Right lobe of liver (tissue), 6 donors: ENCODE data around the gene APAF1. TPM values are rescaled to one million over a fixed set of nuclear protein-coding genes. Genes with fewer than 3 reads are reported as not detected.

Experiments used
- ATAC-seq, 4 donors: fragments of 200-7000 bp; cut with Tn5 transposase; one replicate each; pipeline ENCODE4 v1.9.1; 2020; ENCODE audit warnings: mild to moderate bottlenecking in 4 of 4, moderate library complexity in 4 of 4
- DNase-seq, 3 donors: peaks; one replicate each; pipeline ENCODE4 v3.0.0-alpha.2; 2020
- H3K27ac ChIP-seq, 3 donors: fragments of 200-600 bp; one replicate each; pipeline ENCODE4 v1.8.0; 2022
- H3K27me3 ChIP-seq, 2 donors: fragments of 200-600 bp; one replicate each; pipeline ENCODE4 v1.8.0; 2022
- H3K36me3 ChIP-seq, 4 donors: fragments of 200-600 bp; sonication (generic) in 1 of 4; one replicate each; pipeline versions ENCODE4 v1.5.1 to v1.8.0; 2017 to 2022; ENCODE audit warnings: control low read depth in 1 of 4
- H3K4me1 ChIP-seq, 4 donors: fragments of 200-600 bp; sonication (generic) in 1 of 4; one replicate each; pipeline versions ENCODE4 v1.5.1 to v1.8.0; 2017 to 2022; ENCODE audit warnings: control low read depth in 1 of 4
- H3K4me3 ChIP-seq, 3 donors: fragments of 200-600 bp; one replicate each; pipeline ENCODE4 v1.8.0; 2022
- H3K9me3 ChIP-seq, 4 donors: fragments of 200-600 bp; sonication (generic) in 1 of 4; one replicate each; pipeline versions ENCODE4 v1.5.1 to v1.8.0; 2017 to 2022; ENCODE audit warnings: control low read depth in 1 of 4
- POLR2A ChIP-seq: fragments of 450-650 bp; IDR thresholded peaks from one replicate; pipeline ENCODE4 v1.6.1; 2017; ENCODE audit warnings: antibody characterized with exemption, mild to moderate bottlenecking
- WGBS: methylation state at CpG from one replicate; pipeline ENCODE4 v1.1.6; 2018; ENCODE audit warnings: low coverage, low lambda C conversion rate; ENCODE audit not compliant: insufficient coverage; ENCODE audit errors: missing lambda C conversion rate; 5-methylcytosine and 5-hydroxymethylcytosine counted together
- intact Hi-C, 2 donors: fragments of 100-400 bp; cut with DNase I; formaldehyde crosslinking; loops; one replicate each; pipeline versions ENCODE4 v1.11.2 to v1.14.1; 2022
- total RNA-seq, 6 experiments: library from RNA; depleted of rRNA in 2 of 6; stranded (reverse); fragments of >200 nt in 2 of 6; fragmentation: NEBNext Ultra II Directional in 3 of 6; extraction: Animal tissue kit (Norgen Biotek cat#: 25700) in 3 of 6; gene quantifications; one replicate each; pipeline versions ENCODE4 v1.1.0 to v1.2.4, GENCODE V29; 2016 to 2023
- TF ChIP-seq, protein P1 (sequence below), 4 donors: fragments of 200-600 bp in 3 of 4; fragments of 450-650 bp in 1 of 4; IDR thresholded peaks; one replicate each; pipeline versions ENCODE4 v1.5.1 to v1.8.0; 2016 to 2022; ENCODE audit warnings: antibody characterized with exemption in 4 of 4, mild to moderate bottlenecking in 2 of 4
- donor health status: DM: no; HTN: yes; CAD: no.
- donor health status: DM: no; HTN: no; CAD: no.
- donor health status: DM: no; HTN: no; CAD: no.
- donor health status: DM: no; HTN: yes; CAD: no.
- donor health status: DM: no; HTN: yes; CAD: no.

Gene APAF1
- total RNA-seq, 6 experiments from 2014 or later, result 4.5 to 12.3 (median 7.1) TPM

DNA sequence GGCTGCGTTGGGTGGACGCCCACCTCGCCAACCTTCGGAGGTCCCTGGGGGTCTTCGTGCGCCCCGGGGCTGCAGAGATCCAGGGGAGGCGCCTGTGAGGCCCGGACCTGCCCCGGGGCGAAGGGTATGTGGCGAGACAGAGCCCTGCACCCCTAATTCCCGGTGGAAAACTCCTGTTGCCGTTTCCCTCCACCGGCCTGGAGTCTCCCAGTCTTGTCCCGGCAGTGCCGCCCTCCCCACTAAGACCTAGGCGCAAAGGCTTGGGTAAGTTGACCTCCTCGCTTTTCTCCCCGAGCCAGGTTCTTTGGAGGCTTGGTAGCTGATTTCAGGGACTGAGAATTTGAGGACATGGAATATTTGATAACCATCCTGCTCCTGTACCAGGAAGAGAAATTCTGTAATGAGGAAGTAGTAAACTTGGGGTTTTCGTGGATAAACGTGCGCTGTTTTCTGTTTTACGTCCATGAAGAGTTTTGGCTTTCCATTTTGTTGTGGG, 530 bp downstream of the APAF1 start:
- TF ChIP-seq, protein P1, sequence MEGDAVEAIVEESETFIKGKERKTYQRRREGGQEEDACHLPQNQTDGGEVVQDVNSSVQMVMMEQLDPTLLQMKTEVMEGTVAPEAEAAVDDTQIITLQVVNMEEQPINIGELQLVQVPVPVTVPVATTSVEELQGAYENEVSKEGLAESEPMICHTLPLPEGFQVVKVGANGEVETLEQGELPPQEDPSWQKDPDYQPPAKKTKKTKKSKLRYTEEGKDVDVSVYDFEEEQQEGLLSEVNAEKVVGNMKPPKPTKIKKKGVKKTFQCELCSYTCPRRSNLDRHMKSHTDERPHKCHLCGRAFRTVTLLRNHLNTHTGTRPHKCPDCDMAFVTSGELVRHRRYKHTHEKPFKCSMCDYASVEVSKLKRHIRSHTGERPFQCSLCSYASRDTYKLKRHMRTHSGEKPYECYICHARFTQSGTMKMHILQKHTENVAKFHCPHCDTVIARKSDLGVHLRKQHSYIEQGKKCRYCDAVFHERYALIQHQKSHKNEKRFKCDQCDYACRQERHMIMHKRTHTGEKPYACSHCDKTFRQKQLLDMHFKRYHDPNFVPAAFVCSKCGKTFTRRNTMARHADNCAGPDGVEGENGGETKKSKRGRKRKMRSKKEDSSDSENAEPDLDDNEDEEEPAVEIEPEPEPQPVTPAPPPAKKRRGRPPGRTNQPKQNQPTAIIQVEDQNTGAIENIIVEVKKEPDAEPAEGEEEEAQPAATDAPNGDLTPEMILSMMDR (IDR thresholded peaks at IDR 0.05), result no peak
- TF ChIP-seq POLR2A, result no peak
- 0% methylated on average over 11 of the region's 24 CpGs for WGBS
- Histone ChIP-seq H3K27me3 (no peaks in the 10 kb centered on the region), H3K27ac (peak overlapping the region; percentile 78 to 92 (median 90)), H3K4me3 (peak overlapping the region; percentile 66 to 95 (median 76)), H3K9me3 (no peaks in the 10 kb centered on the region), H3K4me1 (peaks cover 0 to 4% (median 0%) of the 10 kb centered on the region in 4 donors), H3K36me3 (peaks cover 0 to 19% (median 2%) of the 10 kb centered on the region in 4 donors)
- DNase-seq (no peak), ATAC-seq (peak; percentile 16 to 33 (median 25))
- intact Hi-C loops, result no loop called here

DNA sequence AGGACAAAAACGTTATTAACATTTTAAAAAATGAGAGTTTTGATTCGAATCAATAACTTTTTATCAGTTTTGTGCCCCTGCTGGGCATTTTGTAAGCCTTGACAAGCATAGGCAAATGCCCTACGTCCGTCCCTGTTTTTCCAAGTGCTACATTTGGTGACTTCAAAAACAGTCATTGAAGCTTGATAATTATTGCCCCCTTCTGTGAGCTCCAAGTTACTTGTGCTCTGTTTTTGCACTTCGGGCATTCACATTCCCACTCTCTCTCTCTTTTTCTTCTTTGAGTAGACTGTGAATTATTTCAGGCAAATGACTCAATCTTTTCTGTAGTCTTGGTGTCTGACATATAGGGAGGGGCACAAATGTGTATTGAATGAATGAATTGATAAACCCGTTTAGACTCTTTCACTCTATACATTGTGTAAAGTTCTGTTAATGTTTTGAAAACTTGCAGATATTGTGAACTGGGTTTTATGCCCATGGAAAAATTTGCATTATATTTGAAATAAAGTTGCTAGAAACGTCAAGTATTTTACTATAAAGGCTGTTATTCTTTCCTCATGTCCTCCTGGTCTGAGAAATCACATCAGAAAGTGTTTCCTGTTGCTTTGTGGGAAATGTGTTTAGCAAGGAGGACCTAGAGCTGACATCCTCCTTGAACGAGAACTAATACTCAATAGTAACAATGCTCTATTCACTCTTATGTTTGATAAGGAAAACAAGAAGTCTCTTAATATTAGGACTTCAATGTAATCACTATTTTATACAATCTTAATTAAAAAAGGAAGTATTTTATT, 1.4 kb downstream of the APAF1 start:
- WGBS, result 9% methylated on average over 8 of the region's 8 CpGs
- no peak for DNase-seq
- H3K9me3 ChIP-seq, result no peaks in the 10 kb centered on the region
- H3K4me3 ChIP-seq, result peak overlapping the region; percentile 66 to 95 (median 76)
- TF ChIP-seq, protein P1 (IDR thresholded peaks at IDR 0.05), result peak in 2 of 4 donors; percentile 11 to 20
- TF ChIP-seq POLR2A, result no peak
- peaks cover 0 to 4% (median 0%) of the 10 kb centered on the region in 4 donors for H3K4me1 ChIP-seq
- peak overlapping the region in 1 of 3 donors; percentile 90 for H3K27ac ChIP-seq
- ATAC-seq, result no peak
- intact Hi-C loops, result no loop called here
- H3K36me3 ChIP-seq, result peaks cover 0 to 26% (median 4%) of the 10 kb centered on the region in 4 donors
- H3K27me3 ChIP-seq, result no peaks in the 10 kb centered on the region

DNA sequence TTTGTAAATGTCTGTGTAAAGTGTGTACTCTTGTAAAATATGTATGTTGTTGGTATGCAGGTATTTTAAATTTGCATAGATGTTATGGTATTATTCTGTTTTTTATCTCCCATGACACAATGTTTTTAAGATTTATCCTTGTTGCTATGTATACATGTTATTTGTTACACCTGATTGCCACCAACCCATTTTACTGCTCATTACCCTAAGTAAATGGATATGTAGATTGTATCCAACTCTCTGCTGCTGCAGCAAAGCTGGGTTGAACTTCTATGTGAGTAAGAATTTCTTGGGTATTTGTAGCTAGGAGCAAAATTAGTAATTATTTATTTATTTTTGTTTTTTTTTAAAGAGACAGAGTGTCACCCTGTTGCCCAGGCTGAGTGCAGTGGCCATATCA, 6.2 kb downstream of the APAF1 start:
- TF ChIP-seq, protein P1 (IDR thresholded peaks at IDR 0.05), result no peak
- no peak for TF ChIP-seq POLR2A
- intact Hi-C loops, result no loop called here

DNA sequence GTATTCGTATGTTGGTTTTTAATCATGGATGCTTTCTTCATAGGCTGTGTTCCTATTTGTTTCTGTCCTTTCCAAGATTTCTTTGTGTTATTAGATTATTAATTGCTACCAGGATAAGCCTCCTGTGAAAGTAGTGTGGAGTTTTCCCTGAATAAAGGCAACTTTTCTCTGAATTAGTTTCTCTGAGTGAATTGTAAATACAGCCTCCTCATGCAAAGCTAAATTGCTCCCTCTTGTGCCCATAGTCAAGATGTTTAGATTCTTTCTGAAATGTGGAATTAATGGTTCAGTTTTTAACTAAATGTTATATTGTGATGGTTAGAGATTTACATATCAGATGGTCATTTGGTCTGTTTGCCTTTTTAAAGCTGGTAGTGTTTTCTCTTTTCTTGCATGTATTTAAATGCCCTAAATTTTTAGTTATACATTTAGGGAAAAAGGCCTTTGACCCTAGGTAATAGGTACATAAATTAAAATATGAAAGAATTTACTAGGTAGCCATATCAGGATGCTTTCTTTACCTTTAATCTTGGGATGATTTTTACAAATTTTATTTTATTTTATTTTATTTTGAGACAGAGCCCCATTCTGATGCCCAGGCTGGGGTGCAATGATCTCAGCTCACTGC, 8.9 kb downstream of the APAF1 start:
- Histone ChIP-seq H3K27me3 (no peaks in the 10 kb centered on the region), H3K36me3 (peaks cover 0 to 25% (median 4%) of the 10 kb centered on the region in 4 donors), H3K4me3 (no peak overlapping the region), H3K27ac (no peak overlapping the region), H3K9me3 (no peaks in the 10 kb centered on the region), H3K4me1 (no peaks in the 10 kb centered on the region)
- DNase-seq, result no peak
- ATAC-seq, result peak; percentile 73 to 75 (median 74)
- whole genome bisulfite sequencing, result 81% methylated on average over 1 of the region's 1 CpG
- intact Hi-C loops, result no loop called here
- no peak for TF ChIP-seq POLR2A
- TF ChIP-seq, protein P1 (IDR thresholded peaks at IDR 0.05), result peak; percentile 54 to 74 (median 66)

More for the DNA sequence above, 6.2 kb downstream of the APAF1 start:
- H3K9me3 ChIP-seq, result no peaks in the 10 kb centered on the region
- H3K27ac ChIP-seq, result no peak overlapping the region
- no peak for ATAC-seq
- no peaks in the 10 kb centered on the region for H3K27me3 ChIP-seq
- H3K36me3 ChIP-seq, result peaks cover 0 to 26% (median 4%) of the 10 kb centered on the region in 4 donors
- no peak for DNase-seq
- H3K4me1 ChIP-seq, result peaks cover 0 to 3% (median 0%) of the 10 kb centered on the region in 4 donors
- no peak overlapping the region for H3K4me3 ChIP-seq
